WTC11 (cell line): ENCODE measurements around the gene HERC2.

ENCODE experiments used
- ARID4B ChIP-seq: sonication (generic); formaldehyde crosslinking; IDR thresholded peaks from 2 replicates; pipeline ENCODE4 v1.8.0; 2023; ENCODE audit warnings: missing genetic modification reagents, mild to moderate bottlenecking, borderline replicate concordance
- CTCF ChIP-seq: fragments of 200-600 bp; IDR thresholded peaks from 2 replicates; pipeline ENCODE4 v1.8.0; 2022; ENCODE audit warnings: antibody characterized with exemption
- ERG ChIP-seq: fragments of 250-450 bp; sonication (Bioruptor Pico); IDR thresholded peaks from 2 replicates; pipeline ENCODE4 v1.8.0; 2021; ENCODE audit warnings: mild to moderate bottlenecking
- JUN ChIP-seq: sonication (generic); formaldehyde crosslinking; IDR thresholded peaks from 2 replicates; pipeline ENCODE4 v1.8.0; 2023; ENCODE audit warnings: mild to moderate bottlenecking, missing genetic modification reagents
- KAT7 ChIP-seq: sonication (generic); formaldehyde crosslinking; IDR thresholded peaks from 2 replicates; pipeline ENCODE4 v1.8.1; 2023; ENCODE audit warnings: missing genetic modification reagents, mild to moderate bottlenecking, borderline replicate concordance
- MLX ChIP-seq: sonication (generic); formaldehyde crosslinking; IDR thresholded peaks from 2 replicates; pipeline ENCODE4 v1.8.1; 2023; ENCODE audit warnings: mild to moderate bottlenecking, missing genetic modification reagents, moderate library complexity
- TEAD4 ChIP-seq: sonication (generic); formaldehyde crosslinking; IDR thresholded peaks from 2 replicates; pipeline ENCODE4 v1.8.0; 2022; ENCODE audit warnings: mild to moderate bottlenecking, missing genetic modification reagents

- TF ChIP-seq MLX (CRISPR knock-in tag) (no peak), ERG (CRISPR knock-in tag) (no peak), CTCF (no peak), JUN (CRISPR knock-in tag) (no peak), KAT7 (CRISPR knock-in tag) (no peak), ARID4B (CRISPR knock-in tag) (no peak), TEAD4 (CRISPR knock-in tag) (no peak)
Measured at GRCh38 chr15:28115871-28116270, 206.1 kb downstream of the HERC2 start.
